Stimulated activated CD8-positive, alpha-beta memory T cell treated with anti-CD3 and anti-CD28 coated beads, Interleukin-7, amount 100 ng/mL, for 24 hours (primary cell): ENCODE data around the gene DPP6.

Experiments used
- DNase-seq: peaks from one replicate; pipeline ENCODE4 v3.0.0-alpha.2; 2020; ENCODE audit warnings: low read depth

Gene DPP6

DNA sequence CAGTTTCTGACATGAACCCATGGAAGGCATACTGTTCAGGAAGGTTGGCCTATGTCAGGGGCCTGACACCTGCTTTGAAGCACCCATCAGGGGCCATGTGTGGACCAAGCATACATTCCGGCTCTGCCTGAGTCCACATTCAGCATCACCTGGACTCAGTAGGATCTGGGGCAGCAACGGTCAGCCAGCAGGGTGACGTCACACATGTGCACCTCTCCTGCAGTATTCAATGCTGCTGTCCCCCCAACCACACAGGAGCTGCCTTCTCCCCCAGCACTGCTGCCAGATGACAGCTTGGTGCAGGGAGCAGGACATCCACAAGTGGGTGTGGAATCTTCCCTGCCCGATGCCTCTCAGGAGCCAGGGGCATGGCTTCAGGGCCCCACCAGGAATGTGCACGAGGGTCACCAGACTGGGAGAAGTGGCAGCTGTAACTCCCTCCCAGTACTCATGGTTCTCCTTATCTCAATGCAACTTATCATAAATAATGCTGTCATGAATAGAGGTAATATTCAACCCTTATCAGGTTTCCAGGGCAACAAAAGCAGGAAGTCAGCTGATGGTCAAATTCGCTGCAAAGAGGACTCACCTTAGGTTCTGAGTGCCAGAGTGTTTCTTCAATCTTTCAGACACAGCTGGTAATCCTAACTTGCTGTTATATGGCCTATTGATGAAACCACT is 657.8 kb downstream of the DPP6 start:
- no peak for DNase-seq

DNA sequence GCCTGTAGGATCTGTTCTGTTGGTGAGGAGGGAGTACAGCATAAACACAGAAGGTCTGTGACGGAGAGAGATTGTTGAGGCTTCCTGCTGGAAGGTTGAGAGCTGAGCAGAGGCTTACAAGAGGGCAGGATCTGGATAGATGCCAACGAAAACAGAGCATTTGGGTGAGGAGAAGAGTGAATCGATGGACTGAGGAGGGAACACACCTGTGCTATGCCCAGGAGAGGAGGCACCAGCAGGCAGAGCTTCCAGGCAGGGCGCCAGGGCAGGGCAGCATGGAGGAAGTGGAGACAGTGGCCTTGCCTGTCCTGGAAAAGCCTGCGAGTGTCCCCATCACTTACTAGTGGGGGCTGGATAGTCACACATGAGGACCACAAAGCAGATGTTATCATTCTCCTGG is 667.8 kb downstream of the DPP6 start:
- no peak for DNase-seq

DNA sequence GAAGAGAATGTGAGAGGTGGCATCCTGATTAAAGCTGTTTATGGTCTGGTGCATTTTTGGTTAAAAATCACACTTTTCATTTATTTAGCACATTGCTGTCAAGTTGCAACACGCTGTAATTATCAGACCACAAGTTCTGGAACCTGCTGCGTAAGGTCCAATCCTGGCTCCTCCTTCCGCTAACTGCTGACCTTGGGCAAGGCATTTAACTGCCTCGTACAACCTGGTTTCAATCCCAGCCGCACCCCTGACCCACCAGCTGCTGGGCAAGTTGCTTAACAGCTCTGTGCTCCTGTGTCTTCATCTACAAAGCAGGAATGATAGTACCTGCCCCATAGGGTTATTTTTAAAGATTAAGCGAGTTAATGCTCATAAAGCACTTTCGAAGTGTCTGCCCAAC is 668.9 kb downstream of the DPP6 start:
- no peak for DNase-seq

DNA sequence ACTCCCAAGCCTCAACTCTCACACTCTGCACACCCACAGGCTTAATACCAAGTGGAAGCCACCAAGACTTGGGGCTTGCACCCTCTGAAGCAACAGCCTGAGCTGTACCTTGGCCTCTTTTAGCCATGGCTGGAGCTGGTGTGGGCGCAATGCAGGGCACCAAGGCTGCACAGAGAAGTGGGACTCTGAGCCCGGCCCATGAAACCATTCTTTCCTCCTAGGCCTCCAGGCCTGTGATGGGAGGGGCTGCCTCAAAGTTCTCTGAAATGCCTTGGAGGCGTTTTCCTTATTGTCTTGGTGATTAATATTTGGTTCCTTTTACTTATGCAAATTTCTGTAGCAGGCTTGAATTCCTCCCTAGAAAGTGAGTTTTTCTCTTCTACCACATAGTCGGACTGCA is 674.2 kb downstream of the DPP6 start:
- DNase-seq = no peak

DNA sequence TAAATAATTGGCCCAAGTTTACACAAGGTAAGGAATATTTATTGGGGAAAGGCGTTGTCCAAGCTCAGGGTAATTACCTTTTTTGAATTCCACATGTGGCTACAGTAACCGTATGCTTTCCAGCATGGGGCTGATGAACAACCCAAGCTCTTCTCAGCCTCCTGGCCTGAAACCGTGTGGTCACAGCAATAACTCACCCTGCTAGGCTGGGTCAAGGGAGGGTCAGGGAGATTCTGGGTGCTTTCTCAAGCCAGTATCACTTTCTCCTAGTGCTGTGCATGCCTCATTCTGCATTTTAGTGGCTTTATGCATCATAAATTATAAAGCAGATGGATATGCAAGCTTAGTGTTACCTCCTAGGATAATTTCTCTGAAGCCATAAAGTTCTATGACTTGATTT is 676.9 kb downstream of the DPP6 start:
- DNase-seq = no peak

DNA sequence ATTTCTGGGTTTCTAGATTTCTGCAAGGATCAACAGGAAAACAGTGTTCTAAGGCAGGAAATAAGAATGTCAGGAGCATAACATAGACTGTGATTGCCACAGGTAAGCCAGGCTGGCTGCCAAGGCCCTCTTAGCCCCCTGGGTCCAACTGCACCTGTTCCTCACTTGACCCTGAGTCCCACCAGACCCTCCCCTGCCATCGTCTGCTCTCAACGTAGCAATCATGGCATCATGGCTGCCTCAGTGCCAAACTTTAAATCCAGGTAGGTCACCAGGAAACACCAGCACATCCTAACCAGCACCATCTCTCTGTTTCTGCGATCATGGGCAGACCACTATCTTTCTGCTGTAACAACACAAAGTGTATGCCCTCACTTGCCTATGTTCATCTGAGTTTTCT is 683.6 kb downstream of the DPP6 start:
- no peak for DNase-seq

DNA sequence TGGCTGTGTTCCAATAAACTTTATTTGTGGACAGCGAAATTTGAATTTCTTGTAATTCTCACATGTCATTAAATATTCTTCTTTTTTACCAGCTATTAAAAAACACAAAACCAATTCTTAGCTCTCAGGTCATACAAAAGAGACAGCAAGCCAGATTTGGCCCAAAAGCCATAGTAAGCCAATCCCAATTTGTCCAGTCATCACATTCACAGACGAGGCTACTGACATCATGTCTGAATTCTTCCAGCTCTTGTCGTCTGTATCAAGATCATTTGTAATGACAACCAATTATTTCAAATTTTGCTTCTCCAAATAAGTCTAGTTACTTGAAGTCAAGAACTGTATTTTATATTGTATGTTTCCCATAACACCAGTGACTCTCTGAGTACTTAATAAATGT is 684.2 kb downstream of the DPP6 start:
- no peak for DNase-seq

DNA sequence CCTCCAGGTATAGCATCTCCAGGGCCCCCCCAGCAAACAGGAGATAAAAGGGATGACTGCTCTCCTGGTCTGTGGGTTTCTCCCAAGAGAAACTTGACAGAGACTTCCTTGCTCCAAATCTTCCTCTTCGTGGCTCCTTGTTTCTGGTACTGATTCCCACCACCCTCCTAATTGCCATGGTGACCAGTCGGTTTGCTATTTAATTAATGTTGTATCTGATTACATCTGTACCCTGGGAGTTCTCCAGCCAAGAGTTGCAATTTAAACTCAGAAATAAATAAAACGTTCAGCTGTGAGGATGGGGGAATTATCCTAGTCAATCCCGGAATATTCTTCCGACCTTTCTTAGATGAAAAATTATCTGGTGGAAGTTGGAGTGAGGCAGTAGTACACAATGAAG is 686.0 kb downstream of the DPP6 start:
- DNase-seq = no peak

DNA sequence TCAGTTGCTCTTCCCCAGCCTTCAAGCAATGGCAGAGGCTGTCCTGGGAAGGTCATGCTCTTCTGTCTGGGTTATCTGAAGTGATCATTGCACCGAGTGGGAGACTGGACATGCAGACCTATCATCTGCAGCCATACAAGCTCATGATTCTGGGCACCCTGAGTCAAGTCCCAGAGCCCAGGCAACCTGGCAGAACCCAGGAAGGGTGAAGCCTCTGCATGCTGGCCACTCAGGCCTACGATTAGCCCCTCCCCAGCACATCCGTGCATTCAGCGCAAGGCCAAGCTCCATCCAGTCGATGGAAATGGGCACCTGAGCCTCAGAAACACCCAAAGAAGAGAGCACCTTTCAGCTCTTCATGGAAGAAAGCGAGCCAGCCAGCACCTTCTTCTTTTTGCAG is 688.9 kb downstream of the DPP6 start:
- DNase-seq = no peak

DNA sequence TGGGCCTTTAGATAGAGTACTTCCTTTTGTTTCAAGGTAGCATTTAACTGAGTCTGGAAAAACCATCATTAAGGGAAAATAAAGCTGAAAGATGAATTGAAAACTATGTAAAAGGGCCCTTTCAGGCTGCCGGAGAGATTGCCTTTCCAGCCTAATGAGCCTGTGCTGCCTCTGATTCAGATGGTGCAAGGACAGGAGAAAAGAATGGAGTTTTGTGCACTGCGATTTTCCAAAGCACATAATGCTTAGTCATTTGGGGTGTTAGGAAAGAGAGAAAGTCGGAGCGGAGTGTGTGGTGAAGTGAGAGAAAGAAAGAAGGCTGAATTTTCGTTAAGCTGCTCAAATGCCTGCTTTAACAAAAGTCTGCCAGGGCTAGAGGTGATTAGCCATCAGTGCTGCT is 691.0 kb downstream of the DPP6 start:
- no peak for DNase-seq

DNA sequence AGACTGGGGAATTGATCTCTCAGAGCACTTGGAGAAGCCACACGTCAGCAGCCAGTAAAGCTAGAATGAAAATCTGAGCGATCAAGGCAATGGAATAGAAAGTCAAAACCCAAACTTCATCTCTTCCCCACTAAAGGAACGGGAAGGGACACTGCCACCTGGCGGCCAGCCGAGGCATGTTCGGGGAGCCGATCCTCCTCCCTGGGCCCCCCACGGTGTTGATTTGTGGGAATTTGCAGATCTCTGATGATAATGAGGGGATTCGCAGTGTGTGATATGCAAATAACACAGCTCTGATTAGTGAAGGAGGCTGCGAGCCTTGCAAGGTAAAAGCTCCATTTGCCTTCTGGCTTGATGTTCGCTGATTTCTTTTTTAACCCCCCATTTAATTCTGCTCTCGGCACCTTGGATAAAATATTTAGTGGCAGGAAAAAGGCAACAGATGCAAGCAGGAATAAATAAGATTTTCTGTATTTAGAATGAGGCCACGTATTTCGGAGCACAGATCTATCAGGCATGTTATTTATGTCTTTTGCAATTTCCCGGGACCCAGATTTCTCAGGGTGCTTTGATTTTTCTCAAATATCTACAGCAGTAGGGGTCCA is 692.2 kb downstream of the DPP6 start:
- DNase-seq = peak; percentile 9

DNA sequence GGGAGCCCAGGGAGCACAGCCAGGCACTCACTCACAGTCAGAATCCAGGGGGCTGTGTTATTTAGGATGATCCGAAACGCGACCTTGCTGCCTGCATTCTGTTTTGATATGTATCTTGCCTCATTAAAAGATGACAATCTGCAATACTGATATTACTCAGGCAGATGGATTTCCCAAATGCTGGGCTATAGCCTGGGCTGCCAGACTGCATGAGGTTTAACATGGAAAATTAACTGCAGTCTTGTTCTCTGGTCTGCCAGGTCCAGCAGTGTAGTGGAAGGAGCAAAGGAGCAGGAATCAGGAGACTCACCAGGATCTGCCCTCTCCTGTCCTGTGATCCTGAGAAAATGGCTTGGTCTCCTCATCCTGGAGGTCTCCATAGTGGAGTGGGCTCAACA is 692.7 kb downstream of the DPP6 start:
- no peak for DNase-seq

DNA sequence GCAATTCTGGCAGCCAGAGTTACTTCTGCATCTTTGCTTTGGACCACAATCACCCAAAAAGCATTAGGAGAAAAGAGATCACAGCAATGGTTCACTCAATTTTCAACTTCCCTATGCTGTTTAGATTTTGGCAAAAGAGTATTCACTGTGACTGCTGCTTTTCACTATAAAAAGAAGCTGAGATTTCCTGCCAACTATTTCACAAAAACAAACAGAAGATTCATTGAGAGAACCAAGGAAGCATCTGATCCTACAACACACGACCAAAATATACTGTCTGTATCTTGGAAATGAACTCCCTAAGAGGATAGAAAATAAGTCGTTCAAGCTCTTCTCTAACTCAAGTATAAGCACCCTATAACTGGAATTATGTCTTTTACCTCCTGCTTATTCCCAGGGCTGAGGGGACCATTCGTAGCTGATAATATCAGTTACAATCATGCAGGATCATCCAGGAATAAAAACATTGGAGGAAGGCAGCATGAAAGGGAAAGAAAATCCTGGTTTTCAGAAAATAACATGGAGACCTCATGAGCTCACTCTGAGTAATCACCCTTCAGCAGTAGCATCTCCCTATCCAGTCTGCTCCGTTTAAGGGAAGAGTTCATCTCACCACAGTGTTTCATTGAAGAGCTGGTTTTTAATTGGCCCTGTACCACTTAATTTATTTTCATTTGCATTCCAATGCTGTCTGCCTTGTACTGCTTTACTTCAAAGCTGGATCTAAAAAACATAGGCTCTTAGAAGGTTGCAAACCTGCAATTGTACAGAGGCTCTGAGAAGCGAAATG is 694.6 kb downstream of the DPP6 start:
- no peak for DNase-seq

DNA sequence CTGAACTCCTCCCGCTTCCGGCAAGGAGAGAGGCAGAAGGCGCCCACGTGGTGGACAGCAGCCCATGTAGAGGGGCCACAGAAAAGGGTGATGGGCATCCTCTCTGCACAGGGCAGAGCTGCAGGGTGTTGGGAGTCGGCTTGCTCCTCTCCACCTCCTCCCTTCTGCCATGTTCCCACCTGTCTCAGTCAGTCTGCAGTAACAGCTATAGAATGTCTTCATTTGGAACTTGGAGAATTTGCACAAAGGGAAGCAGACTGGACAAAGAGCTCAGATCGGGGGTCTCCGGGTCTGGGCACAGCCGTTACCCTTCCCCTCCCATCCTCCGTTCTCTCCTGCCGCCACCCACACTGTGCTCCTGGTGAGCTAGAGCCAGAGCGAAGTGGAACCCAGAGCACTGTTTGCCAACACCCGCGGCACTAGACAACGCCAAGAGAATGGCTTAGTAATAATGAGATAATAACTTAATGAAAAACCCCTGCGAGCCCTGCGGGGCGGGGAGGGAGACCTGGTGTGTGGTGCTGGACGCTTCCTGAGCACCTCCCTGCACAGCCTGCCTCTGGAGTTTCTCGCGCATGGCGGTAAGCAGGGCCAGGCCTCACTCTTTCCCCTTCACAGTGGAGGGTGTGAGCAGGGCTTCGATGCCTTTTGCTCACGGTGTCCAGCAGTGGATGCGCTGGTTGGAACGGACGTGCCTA is 696.0 kb downstream of the DPP6 start:
- no peak for DNase-seq

DNA sequence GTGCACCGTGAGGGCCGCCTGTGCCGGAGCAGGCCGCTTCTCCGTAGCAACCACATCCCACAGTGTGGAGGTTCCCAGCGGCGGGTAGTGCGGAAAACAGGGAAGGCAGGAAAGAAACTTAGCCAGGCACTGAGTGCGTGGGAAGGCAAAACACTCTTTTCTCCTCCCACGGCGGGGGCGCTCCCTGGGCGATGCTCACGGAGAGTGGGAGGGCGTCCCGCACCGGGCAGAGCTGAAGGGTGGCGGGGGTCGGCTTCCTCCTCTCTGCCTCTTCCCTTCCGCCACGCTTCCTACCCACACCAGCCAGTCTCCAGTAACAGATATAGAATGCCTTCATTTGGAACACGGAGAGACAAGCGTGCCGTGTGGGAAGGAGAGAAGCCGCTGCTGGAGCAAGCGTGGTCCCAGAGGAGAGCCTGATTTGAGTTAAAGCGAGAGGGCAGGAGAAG is 698.2 kb downstream of the DPP6 start:
- DNase-seq = no peak

DNA sequence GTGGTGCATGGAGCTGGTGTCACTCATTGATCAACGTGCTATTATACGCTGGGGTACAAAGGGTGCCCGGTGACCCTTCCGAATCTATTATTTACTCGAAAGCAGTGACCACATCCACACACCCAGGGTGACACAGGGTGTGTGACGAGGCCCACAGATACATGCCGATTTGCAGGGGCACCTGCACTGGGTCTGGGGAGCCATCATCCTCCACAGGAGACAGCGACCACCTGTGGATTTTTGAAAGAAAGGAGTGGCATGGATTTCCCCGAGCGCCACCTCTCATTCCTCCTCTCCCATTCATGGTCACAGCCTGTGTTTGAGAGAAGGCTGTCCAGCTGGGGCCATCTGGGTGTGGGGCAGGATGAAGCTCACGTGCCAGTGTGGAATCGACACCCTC is 701.0 kb downstream of the DPP6 start:
- DNase-seq = no peak

DNA sequence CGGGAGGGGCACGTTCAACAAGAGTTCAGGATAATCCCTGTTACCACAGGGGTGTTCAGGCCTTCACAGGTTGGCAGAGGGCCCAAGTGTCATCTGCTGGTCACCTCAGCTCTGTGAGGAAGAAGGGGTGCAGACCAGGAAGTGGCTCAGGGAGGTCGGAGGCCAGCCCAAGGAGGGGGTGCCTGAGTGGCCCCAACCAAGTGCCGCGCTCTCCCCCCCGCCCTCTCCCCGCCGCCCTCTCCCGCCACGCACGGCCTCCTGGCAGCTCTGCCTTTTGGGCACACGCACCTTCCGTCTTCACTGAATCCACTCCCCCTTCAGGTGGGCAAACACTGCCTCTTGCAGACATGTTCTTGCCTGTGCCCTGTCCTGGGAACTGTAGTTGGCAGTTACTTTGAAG is 705.6 kb downstream of the DPP6 start:
- DNase-seq = no peak

DNA sequence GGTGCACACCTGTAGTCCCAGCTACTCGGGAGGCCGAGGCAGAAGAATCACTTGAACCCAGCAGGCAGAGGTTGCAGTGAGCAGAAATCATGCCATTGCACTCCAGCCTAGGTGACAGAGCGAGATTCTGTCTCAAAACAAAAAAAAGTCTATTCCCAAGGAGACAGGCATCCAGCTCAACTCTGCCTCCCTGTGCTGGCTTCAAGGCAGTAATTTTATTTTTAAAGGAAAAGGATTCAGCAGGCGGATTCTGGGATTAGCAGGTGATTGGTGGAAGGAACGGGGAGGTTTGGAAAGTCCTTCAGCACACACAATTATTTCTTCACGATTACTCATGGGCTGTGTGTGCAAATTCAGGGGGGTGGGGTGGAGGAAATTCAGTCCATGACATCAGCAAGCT is 707.8 kb downstream of the DPP6 start:
- DNase-seq = no peak

DNA sequence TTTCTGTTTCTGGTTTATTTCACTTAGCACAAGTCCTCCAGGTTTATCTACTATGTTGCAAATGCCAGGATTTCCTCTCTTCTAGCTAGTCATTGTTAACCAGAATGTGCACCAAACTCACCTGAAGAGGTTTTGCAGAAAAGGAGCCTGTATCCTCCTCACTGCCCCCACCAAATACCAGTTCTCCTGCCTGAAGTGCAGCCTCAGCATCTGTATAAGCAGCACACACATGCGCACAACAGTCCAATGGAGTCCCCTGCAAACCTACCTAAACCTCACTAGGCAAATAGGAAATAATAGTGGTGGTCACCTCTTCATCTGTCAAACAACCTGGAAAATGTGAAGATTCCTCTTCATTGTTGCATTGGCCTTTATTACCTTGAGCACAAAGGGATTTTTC is 712.9 kb downstream of the DPP6 start:
- DNase-seq = no peak

DNA sequence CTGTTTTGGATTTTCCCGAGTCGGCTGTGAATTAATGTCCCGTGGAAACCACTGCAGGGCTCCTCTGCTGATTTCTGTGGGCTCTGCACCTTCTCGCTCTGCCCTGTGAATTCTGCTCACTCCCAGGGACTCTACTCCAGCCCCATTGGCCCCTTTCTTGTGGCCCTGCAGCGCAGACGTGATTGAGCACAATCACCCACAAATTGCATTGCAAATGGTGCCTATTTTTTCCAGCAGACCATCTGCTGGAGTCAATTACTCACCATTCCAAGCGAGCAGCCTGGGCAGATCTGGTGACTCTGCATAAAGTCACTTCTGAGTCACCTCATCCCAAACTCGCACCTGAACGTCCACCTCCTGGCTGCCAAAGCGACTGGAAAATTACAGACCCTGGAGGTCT is 714.9 kb downstream of the DPP6 start:
- no peak for DNase-seq

DNA sequence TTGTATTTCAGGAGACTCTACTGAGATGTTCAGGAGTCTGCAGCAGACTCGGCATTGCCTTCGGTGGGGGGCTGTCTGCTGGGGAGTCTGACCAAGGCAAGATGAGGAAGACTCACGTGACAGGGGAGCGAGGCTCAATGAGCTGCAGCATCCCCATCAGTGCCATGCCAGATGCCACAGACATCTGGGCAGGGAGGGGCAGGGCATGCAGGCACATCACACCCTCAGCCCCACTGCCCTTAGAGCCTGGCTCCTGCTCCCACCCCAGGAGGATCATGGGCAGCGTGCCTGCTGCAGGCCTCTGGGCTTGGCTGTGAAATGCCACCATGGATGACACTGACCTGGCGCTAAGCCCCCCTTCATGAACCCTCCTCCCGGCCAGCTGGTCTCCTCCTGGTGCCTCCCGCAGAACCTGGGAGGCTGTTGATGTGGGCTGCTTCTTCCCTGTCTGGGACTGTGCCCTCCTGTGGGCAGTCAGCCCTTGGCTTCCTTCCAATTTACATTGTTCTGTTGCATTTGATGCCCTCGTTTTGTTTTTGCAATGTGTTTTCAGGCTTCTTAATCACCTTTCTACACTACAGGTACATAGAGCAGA is 715.7 kb downstream of the DPP6 start:
- DNase-seq = no peak

DNA sequence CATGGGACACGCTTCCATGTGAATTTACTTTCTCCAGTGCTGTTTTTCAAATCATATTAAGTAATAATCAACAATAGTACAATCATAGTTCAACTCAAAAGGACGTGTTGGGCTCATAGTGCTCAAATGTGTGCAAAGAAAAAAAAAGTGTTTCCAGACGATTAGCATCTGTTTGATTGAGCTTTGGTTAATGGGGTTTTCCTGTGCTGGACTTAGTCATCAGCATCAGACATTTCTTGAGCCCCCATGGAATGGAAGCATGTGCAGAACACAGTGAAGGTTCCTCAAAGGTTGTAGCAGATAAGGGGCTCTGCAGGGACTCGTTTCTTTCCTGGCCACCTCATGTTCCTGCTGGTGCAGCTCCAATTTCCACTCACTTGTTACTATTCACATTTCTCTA is 716.8 kb downstream of the DPP6 start:
- DNase-seq = no peak
